ENCODE results near the gene FAM222A. TPM values are rescaled to one million over a fixed set of nuclear protein-coding genes. Genes with fewer than 3 reads are reported as not detected.

Gene FAM222A
- total RNA-seq, 1 experiment from 2014 or later, result 2.8 TPM

DNA sequence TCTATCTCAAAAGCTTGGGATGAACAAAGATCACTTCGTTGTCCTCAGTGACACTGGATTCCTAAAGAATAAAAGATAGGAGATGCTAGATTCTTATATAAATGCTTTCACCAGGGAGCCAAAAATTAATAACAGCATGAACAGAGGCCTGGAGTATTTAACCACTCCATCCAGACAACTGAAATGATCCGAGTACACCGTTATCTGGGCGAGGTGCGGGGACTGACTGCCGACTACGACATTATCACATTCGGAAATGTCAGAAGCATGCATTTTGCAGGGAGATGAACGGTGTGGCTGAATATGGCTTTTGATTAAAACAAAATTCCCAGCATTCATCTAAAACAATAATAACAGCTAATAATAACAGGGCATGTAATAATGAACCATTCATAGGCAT, 63.0 kb downstream of the FAM222A start:
- Histone ChIP-seq H2AK5ac (ENCODE audit: insufficient read length, low read length) (no peak overlapping the region), H3K27ac (ENCODE audit: insufficient read length, low read depth, low read length) (no peak overlapping the region), H4K20me1 (ENCODE audit: control insufficient read depth, insufficient read depth, insufficient read length) (no peaks in the 10 kb centered on the region), H3T11ph (ENCODE audit: low read length) (no peak overlapping the region), H3K18ac (ENCODE audit: insufficient read length, low read depth, low read length) (no peak overlapping the region), H2AFZ (ENCODE audit: low read length) (no peak overlapping the region), H2BK120ac (ENCODE audit: low read depth, low read length, poor library complexity, severe bottlenecking) (no peak overlapping the region), H3K23me2 (ENCODE audit: insufficient read length, low read depth, low read length, poor library complexity, severe bottlenecking) (no peaks in the 10 kb centered on the region), H3K23ac (ENCODE audit: insufficient read length, low read depth, low read length) (no peak overlapping the region), H2BK15ac (ENCODE audit: low read depth, low read length) (no peak overlapping the region), H3K14ac (ENCODE audit: insufficient read depth, low read length) (no peak overlapping the region), H3K9ac (ENCODE audit: extremely low read depth, insufficient read length, low read length) (no peak overlapping the region), H4K91ac (ENCODE audit: insufficient read length, low read depth, low read length) (no peak overlapping the region), H3K4me2 (ENCODE audit: insufficient read depth, insufficient read length, low read length) (no peak overlapping the region), H3K4ac (ENCODE audit: low read depth, low read length) (no peak overlapping the region), H2BK12ac (ENCODE audit: insufficient read length, low read depth, low read length) (no peak overlapping the region), H3K9me3 (ENCODE audit: control insufficient read depth, low read depth, low read length) (no peaks in the 10 kb centered on the region), H3K79me1 (ENCODE audit: insufficient read depth, low read depth, low read length, poor library complexity, severe bottlenecking) (no peaks in the 10 kb centered on the region), H4K5ac (ENCODE audit: insufficient read length, low read depth, low read length) (no peak overlapping the region), H2BK20ac (ENCODE audit: low read depth, low read length, poor library complexity, severe bottlenecking) (no peak overlapping the region), H2BK5ac (ENCODE audit: insufficient read length, low read length) (no peak overlapping the region), H3K56ac (ENCODE audit: insufficient read length, low read depth, low read length) (no peak overlapping the region), H3K27me3 (ENCODE audit: insufficient read depth, low read length) (no peaks in the 10 kb centered on the region), H3K79me2 (ENCODE audit: insufficient read depth, low read length) (no peaks in the 10 kb centered on the region), H3K4me1 (ENCODE audit: insufficient read depth, low read length) (no peaks in the 10 kb centered on the region), H4K8ac (replicated peaks; ENCODE audit: insufficient read length, low read depth, low read length) (no peak overlapping the region)
- peaks cover 0 to 2% of the 10 kb centered on the region in 2 experiments; a peak in 1 of 5 replicates for H3K9me3 Mint-ChIP-seq
- no peaks in the 10 kb centered on the region for H3K27me3 Mint-ChIP-seq (ENCODE audit: low read depth)
- no CpG with 5 or more reads among the region's 9 CpGs for WGBS (ENCODE audit: extremely low coverage, insufficient read length, low lambda C conversion rate)
- no peak for DNase-seq
- H3K36me3 Mint-ChIP-seq (ENCODE audit: insufficient read depth in 1 of 3, low read depth in 3 of 3), result no peaks in the 10 kb centered on the region
- H3K4me3 Mint-ChIP-seq, result no peak overlapping the region
- H3K27ac Mint-ChIP-seq, result no peak overlapping the region
- peaks cover 15% of the 10 kb centered on the region in 2 experiments for H3K4me1 Mint-ChIP-seq
- TF ChIP-seq, protein P1, sequence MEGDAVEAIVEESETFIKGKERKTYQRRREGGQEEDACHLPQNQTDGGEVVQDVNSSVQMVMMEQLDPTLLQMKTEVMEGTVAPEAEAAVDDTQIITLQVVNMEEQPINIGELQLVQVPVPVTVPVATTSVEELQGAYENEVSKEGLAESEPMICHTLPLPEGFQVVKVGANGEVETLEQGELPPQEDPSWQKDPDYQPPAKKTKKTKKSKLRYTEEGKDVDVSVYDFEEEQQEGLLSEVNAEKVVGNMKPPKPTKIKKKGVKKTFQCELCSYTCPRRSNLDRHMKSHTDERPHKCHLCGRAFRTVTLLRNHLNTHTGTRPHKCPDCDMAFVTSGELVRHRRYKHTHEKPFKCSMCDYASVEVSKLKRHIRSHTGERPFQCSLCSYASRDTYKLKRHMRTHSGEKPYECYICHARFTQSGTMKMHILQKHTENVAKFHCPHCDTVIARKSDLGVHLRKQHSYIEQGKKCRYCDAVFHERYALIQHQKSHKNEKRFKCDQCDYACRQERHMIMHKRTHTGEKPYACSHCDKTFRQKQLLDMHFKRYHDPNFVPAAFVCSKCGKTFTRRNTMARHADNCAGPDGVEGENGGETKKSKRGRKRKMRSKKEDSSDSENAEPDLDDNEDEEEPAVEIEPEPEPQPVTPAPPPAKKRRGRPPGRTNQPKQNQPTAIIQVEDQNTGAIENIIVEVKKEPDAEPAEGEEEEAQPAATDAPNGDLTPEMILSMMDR (conservative IDR thresholded peaks at IDR 0.05), result no peak

Measured in H9 (cell line).